ENCODE data around the gene ZKSCAN5. TPM values are rescaled to one million over a fixed set of nuclear protein-coding genes. Genes with fewer than 3 reads are reported as not detected.

Gene ZKSCAN5
- total and polyA plus RNA-seq, 2 donors (not counting 3 experiments of a cell fraction or from before 2014, with no cell fraction given): 4.3 to 9.7 TPM

- CTCF ChIA-PET: interaction anchor here (1.1 to 1.6 kb wide), 2 partner anchors 16 to 26 kb away, joined by 3 to 5 read pairs; no protein-coding TSS in a partner anchor
Measured at GRCh38 chr7:99489235-99489634, 15.2 kb upstream of the ZKSCAN5 start.

More at GRCh38 chr7:99489235-99489634, 15.2 kb upstream of the ZKSCAN5 start:
- Histone ChIP-seq H3K9ac (replicated peaks; ENCODE audit: extremely low read depth, insufficient read depth, low read length) (no peak overlapping the region), H3K4me1 (ENCODE audit: control insufficient read depth, extremely low read depth, insufficient read depth, low read length) (peaks cover 6% of the 10 kb centered on the region), H3K79me2 (ENCODE audit: control insufficient read depth, insufficient read depth, low read length) (no peaks in the 10 kb centered on the region), H3K27ac (ENCODE audit: insufficient read depth, low read depth, low read length) (no peak overlapping the region), H3K4me3 (replicated peaks in 1 of 3; ENCODE audit: insufficient read depth in 1 of 3, low read depth in 1 of 3, low read length in 3 of 3) (no peak overlapping the region), H3K36me3 (ENCODE audit: control insufficient read depth in 2 of 2, extremely low read depth in 1 of 2, insufficient read depth in 2 of 2, low read length in 2 of 2) (peaks cover 12 to 15% of the 10 kb centered on the region in 2 experiments), H3K4me2 (ENCODE audit: insufficient read depth, low read length) (no peak overlapping the region), H3K27me3 (ENCODE audit: control insufficient read depth in 2 of 2, insufficient read depth in 2 of 2, low read length in 2 of 2) (no peaks in the 10 kb centered on the region), H4K20me1 (replicated peaks; ENCODE audit: control insufficient read depth, extremely low read depth, insufficient read depth, low read length) (no peaks in the 10 kb centered on the region), H2AFZ (ENCODE audit: low read depth, low read length) (no peak overlapping the region), H3K9me1 (replicated peaks; ENCODE audit: control insufficient read depth, extremely low read depth, insufficient read depth, low read length) (no peaks in the 10 kb centered on the region), H3K9me3 (replicated peaks; ENCODE audit: control insufficient read depth, insufficient read depth, low read length) (peaks cover 7% of the 10 kb centered on the region)
- FAIRE-seq (no peak), DNase-seq (ENCODE audit: low read depth, low spot score) (no peak)
- dilution Hi-C loops (cut with MboI; ENCODE audit: extremely low pct_ligation_motif_present, low sequenced_read_pairs) (no loop called here), intact Hi-C loops (cut with micrococcal nuclease) (no loop called here)
- TF ChIP-seq EZH2 (IDR thresholded peaks at IDR 0.05; ENCODE audit: borderline replicate concordance, low read depth, low read length, severe bottlenecking) (no peak), POLR2A (IDR thresholded peaks at IDR 0.05; ENCODE audit: low read depth, low read length) (no peak), CTCF (IDR thresholded peaks at IDR 0.05; ENCODE audit: extremely low read depth in 1 of 2, insufficient read depth in 1 of 2, low read depth in 1 of 2, low read length in 2 of 2) (no peak), MYC (IDR thresholded peaks at IDR 0.05; ENCODE audit: low read depth, low read length) (no peak), FOS (IDR thresholded peaks at IDR 0.05; ENCODE audit: borderline replicate concordance, insufficient read depth, low read length) (no peak), JUN (IDR thresholded peaks at IDR 0.05; ENCODE audit: borderline replicate concordance, insufficient read depth, insufficient read length, low read depth) (no peak), GATA2 (IDR thresholded peaks at IDR 0.05; ENCODE audit: insufficient read depth, insufficient read length, low read depth, low read length) (no peak), POLR2AphosphoS5 (IDR thresholded peaks at IDR 0.05; ENCODE audit: insufficient read depth, low read depth, low read length) (no peak), MAX (IDR thresholded peaks at IDR 0.05; ENCODE audit: insufficient read depth, insufficient read length) (no peak)
- POLR2A ChIA-PET: no interaction called here
- no TSS peak for BruUV-seq (replicated peaks)

Data from endothelial cell of umbilical vein (primary cell).